GM12878 (cell line): Measurements from ENCODE around the gene ALPP.

Experiments
- CTCF ChIP-seq, 3 experiments: IDR thresholded peaks in 2 of 3; conservative IDR thresholded peaks in 1 of 3; 2 replicates each; pipeline ENCODE4 v1.5.1; 2011; ENCODE audit warnings: low read depth in 3 of 3, low read length in 3 of 3, mild to moderate bottlenecking in 3 of 3, control low read depth in 2 of 3, moderate library complexity in 2 of 3, inconsistent platforms in 1 of 3, mixed read lengths in 1 of 3; ENCODE audit not compliant: control insufficient read depth in 2 of 3, insufficient read depth in 1 of 3; ENCODE audit errors: extremely low read depth in 1 of 3
- MTA2 ChIP-seq: fragments of 450-650 bp; IDR thresholded peaks from 2 replicates; pipeline ENCODE4 v1.6.1; 2016; ENCODE audit warnings: low read depth, mild to moderate bottlenecking, moderate library complexity
- MXI1 ChIP-seq: fragments of 150-350 bp; IDR thresholded peaks from 2 replicates; pipeline ENCODE4 v1.6.1; 2011; ENCODE audit warnings: low read depth, mild to moderate bottlenecking, inconsistent platforms, low read length, improper control_type of control experiment
- POLR2A ChIP-seq: IDR thresholded peaks from 2 replicates; pipeline ENCODE4 v1.6.1; 2011; ENCODE audit warnings: low read depth, mild to moderate bottlenecking, low read length

GRCh38 chr2:232400256-232401015 is 21.9 kb downstream of the ALPP start:
- TF ChIP-seq MTA2 = no peak
- no peak for TF ChIP-seq MXI1
- no peak for TF ChIP-seq POLR2A
- TF ChIP-seq CTCF (IDR thresholded peaks at IDR 0.05 in 2 of 3, conservative IDR thresholded peaks at IDR 0.05 in 1 of 3; ENCODE audit: control insufficient read depth in 2 of 3, extremely low read depth in 1 of 3, insufficient read depth in 1 of 3, low read depth in 3 of 3, low read length in 3 of 3) = no peak
